HG02970 (cell line): ENCODE results near the gene UGT1A10.

ENCODE experiments used
- ATAC-seq: cut with Tn5 transposase; IDR thresholded peaks from one replicate; pipeline ENCODE4 v1.9.1; 2021; ENCODE audit warnings: mild to moderate bottlenecking, moderate library complexity, moderate number of reproducible peaks; ENCODE audit not compliant: unreplicated experiment, low FRiP score

UGT1A10 gene

GRCh38 chr2:233801357-233802131, 165.3 kb downstream of the UGT1A10 start:
- ATAC-seq: no peak

- ATAC-seq: no peak
Observed at GRCh38 chr2:233802132-233802815, 166.0 kb downstream of the UGT1A10 start.

- ATAC-seq: no peak
Observed at GRCh38 chr2:233803292-233803911, 167.2 kb downstream of the UGT1A10 start.

- ATAC-seq: no peak
Observed at GRCh38 chr2:233803994-233804393, 167.7 kb downstream of the UGT1A10 start.

GRCh38 chr2:233807215-233807865, 171.1 kb downstream of the UGT1A10 start:
- ATAC-seq: no peak

DNA sequence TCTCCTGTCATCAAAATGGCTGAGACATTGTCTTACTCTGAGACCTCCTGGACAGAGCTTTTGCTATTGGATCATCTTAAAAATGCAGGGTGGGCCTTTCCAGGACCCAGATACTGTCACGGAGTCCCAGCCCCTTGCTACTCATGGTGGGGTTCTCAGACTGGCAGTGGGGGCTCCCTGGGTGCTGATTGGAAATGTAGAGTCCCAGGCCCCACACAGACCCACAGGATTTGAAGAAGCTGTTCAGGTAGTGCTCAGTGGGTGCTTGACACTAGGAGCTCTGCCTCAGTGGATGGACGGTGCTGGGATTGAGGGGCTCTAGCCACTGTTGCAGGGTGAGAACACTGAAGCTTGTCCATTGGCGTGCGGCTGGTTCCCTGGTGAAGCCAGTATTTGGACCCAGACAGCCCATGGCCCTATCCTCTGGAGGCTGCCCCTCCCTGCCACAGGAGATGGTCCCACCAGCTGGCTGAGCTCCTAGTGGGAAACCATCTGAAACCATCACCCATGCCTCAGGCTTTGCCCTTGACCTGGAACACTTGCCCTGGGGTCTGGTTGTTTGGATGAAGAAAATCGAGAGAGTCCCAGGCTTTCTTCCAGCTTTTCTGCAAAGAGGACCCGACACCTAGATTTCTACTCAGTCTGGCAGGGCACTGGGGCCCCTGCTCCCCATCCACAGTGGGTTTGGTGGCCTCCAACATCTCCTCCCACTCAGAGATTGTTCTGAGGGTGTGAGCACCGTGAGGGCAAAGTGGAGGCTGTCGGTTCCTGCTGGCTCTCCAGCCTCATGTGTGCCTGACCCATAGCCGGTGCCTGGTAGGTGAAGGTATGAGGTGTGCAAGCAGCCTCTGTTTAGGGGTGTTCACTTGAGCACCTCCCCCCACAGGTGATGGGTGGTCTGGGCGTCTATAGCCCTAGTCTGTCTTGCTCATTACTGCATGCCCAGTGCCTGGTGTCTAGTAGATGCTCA, 172.0 kb downstream of the UGT1A10 start:
- ATAC-seq: no peak

DNA sequence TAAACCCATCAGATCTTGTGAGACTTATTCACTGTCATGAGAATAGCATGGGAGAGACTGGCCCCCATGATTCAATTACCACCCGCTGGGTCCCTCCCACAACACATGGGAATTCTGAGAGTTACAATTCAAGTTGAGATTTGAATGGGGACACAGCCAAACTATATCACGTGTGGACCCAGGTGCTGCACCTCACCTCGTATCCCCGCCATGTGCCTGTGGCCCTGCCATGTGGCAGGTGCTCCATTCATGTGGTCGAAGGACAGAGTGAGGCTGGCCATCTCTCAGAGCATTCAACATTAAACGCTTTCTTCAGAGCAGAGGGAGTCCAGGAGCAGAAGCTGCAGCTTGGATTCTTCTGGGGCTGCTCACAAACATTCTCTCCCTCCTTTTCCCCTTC, 174.1 kb downstream of the UGT1A10 start:
- no peak for ATAC-seq

DNA sequence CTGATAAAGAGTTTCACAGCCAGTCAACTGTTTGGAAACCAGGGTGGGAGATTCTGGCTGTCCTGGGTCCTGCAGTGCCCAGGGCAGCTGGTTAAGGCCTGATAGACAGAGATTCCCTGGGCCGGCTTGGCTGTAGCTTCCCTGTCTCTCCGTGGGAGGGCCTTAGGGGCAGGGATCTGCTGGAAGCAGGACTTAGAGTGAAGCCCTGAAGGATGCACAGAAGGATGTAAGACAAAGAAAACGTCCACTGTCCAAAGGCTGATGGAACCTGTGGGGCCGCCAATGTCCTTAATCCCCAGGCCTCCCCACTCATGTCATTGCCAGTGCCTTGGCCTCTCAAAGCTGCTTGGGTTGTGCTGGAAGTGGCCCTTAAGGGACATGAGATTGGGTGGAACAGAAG, 174.8 kb downstream of the UGT1A10 start:
- no peak for ATAC-seq

DNA sequence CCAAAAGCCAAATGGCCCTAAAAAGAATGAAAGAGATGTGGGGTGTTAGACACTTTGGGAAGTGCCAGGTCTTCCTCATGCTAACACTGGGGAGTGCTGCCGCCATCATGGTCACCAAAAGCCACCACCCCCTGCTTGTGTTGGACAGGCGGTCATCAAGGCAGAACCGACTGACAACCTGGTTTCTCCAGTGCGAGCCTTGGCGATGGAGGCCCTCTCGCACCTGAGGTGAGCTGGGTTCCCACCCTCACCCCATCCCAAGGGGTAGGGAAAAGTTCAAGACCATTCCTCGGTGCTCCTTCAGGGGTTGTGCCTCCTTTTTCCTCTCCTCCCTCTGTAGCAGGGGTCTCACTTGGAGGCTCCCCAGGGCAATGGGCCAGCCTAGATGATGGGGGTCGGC, 175.5 kb downstream of the UGT1A10 start:
- ATAC-seq: no peak

DNA sequence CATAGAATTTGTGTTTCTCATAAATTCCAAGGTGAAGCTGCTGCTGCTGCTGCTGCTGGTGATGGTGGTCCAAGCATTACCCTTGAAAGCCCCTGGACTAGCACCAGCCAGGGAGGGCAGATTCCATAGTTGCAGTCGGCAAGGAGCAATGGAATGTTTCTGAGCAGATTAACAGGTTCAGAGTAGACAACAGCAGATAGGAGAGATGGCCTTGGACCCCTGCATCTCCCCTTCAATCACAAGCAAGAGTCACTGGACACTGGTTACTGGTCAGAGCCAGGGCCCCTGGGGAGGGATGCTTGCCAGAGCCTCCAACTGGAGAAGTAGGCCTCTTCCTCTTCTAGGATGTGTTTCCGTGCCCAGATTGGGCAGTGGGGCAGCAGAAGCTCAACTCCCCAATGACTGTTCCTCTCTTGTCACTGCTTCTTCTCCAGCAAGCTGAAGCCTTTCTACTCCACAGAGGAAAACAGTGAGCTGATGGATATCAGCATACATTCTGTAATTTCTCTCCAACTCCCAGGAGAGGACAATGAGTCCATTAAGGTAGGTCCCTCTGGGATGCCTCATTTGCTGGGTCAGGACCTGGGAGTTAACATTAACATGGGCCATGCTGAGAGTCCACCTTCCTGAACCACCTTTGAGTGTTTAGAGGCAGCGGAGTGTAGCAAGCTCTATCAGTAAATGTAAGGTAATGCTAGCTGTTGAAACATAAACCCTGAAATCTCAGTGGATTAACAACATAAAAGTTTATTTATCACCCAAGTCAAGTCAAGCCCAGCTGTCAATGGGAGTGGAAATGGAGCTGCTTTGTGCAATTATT, 177.2 kb downstream of the UGT1A10 start:
- no peak for ATAC-seq

DNA sequence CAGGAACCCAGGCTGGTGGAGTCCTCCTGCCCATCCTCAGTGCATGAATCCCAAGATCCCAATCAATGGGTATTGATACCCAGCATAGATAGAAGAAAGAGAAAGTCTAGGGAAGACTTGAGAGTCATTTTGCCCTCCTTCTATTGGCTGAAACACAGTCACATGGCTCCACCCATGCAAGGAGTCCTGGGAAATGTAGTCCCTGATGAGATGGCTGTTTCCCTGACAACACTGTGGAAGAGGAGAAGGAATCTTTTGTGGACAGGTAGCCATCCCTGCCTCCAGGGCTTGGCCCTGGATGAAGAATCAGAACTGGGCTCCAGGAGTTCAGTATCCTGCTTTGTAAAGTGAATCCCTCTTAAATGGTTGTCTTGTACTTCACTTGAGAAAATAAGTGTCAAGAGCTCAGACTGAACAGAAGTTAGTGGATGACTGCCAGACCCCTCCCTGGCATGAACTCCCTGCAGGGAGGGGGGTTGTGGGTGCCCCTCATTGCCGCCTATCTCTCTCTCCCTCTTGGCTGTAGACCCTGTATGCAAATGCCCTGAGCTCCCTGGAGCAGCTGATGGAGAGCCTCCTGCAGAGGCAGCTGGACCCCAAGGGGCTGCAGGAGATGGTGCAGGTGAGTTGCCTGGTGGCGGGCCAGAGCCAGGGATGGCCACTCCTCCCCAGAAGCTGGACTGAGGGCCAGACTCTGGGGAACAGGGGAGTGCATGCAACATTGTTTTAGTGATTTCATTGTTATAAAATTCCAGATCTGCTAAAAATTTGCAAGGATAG, 178.0 kb downstream of the UGT1A10 start:
- no peak for ATAC-seq

DNA sequence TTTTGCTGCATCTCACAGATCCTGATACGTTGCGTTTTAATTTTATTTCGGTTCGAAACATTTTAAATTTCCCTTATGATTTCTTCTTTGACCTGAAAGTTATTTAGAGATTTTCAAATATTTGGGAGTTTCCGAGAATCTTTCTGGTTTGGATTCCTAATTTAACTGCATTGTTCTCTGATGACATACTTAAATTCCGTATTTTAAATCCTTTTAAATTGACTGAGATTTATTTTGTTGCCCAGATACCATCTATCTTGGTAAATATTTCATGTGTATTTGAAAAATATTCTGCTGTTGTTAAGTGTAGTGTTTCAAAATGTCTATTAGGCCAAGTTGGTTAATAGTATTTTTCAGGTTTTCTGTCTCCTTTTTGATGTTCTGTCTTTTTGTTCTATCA, 179.6 kb downstream of the UGT1A10 start:
- no peak for ATAC-seq

GRCh38 chr2:233816334-233816733, 180.1 kb downstream of the UGT1A10 start:
- no peak for ATAC-seq

DNA sequence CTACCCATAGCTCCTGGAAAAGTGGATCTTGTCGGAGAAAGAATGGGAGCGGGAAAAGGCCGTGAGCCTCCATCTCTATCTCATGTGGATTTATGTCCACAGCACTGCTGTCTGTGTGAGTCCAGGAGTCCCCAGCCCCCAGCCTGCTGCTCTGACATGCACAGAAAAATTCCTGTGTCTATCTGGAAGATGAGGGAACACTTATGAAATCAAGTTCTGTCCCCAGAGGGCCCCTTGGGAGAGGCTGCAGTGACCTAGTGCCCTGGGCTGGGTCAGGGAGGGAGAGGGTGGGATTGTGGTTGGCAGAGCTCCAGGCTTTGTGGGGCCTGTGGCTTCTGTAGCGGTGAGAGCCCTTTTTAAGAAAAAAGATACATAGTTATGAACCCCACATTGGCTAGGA, 180.5 kb downstream of the UGT1A10 start:
- ATAC-seq: no peak

GRCh38 chr2:233817361-233817911, 181.2 kb downstream of the UGT1A10 start:
- ATAC-seq: no peak

- ATAC-seq: no peak
Observed at GRCh38 chr2:233817995-233818638, 181.9 kb downstream of the UGT1A10 start.
